ENCODE results near the gene FCHO2. TPM values are rescaled to one million over a fixed set of nuclear protein-coding genes. Genes with fewer than 3 reads are reported as not detected.

FCHO2 gene
- total RNA-seq, 1 experiment from 2014 or later: 5.8 TPM

- Histone ChIP-seq H3K4me1 (ENCODE audit: insufficient read depth, low read length) (no peaks in the 10 kb centered on the region), H3K18ac (ENCODE audit: insufficient read length, low read depth, low read length) (no peak overlapping the region), H2BK120ac (ENCODE audit: low read depth, low read length, poor library complexity, severe bottlenecking) (no peak overlapping the region), H2BK12ac (ENCODE audit: insufficient read length, low read depth, low read length) (no peak overlapping the region), H2BK20ac (ENCODE audit: low read depth, low read length, poor library complexity, severe bottlenecking) (no peak overlapping the region), H4K8ac (replicated peaks; ENCODE audit: insufficient read length, low read depth, low read length) (no peak overlapping the region), H3T11ph (ENCODE audit: low read length) (no peak overlapping the region), H2AFZ (ENCODE audit: low read length) (no peak overlapping the region), H3K27me3 (ENCODE audit: insufficient read depth, low read length) (no peaks in the 10 kb centered on the region), H3K27ac (ENCODE audit: insufficient read length, low read depth, low read length) (no peak overlapping the region), H2BK5ac (ENCODE audit: insufficient read length, low read length) (no peak overlapping the region), H3K23me2 (ENCODE audit: insufficient read length, low read depth, low read length, poor library complexity, severe bottlenecking) (no peaks in the 10 kb centered on the region), H4K91ac (ENCODE audit: insufficient read length, low read depth, low read length) (no peak overlapping the region), H4K5ac (ENCODE audit: insufficient read length, low read depth, low read length) (no peak overlapping the region), H3K56ac (ENCODE audit: insufficient read length, low read depth, low read length) (no peak overlapping the region), H3K4ac (ENCODE audit: low read depth, low read length) (no peak overlapping the region), H3K9ac (ENCODE audit: extremely low read depth, insufficient read length, low read length) (no peak overlapping the region), H4K20me1 (ENCODE audit: control insufficient read depth, insufficient read depth, insufficient read length) (no peaks in the 10 kb centered on the region), H3K23ac (ENCODE audit: insufficient read length, low read depth, low read length) (no peak overlapping the region), H3K79me1 (ENCODE audit: insufficient read depth, low read depth, low read length, poor library complexity, severe bottlenecking) (no peaks in the 10 kb centered on the region), H3K4me2 (ENCODE audit: insufficient read depth, insufficient read length, low read length) (no peak overlapping the region), H3K79me2 (ENCODE audit: insufficient read depth, low read length) (no peaks in the 10 kb centered on the region), H3K9me3 (ENCODE audit: control insufficient read depth, low read depth, low read length) (no peaks in the 10 kb centered on the region), H2BK15ac (ENCODE audit: low read depth, low read length) (no peak overlapping the region), H2AK5ac (ENCODE audit: insufficient read length, low read length) (no peak overlapping the region), H3K14ac (ENCODE audit: insufficient read depth, low read length) (no peak overlapping the region)
- DNase-seq: no peak
- H3K4me3 Mint-ChIP-seq: no peak overlapping the region
- no peaks in the 10 kb centered on the region for H3K27me3 Mint-ChIP-seq (ENCODE audit: low read depth)
- H3K9me3 Mint-ChIP-seq: no peaks in the 10 kb centered on the region
- no peak overlapping the region for H3K27ac Mint-ChIP-seq
- no CpG with 5 or more reads among the region's 4 CpGs for WGBS (ENCODE audit: extremely low coverage, insufficient read length, low lambda C conversion rate)
- no peaks in the 10 kb centered on the region for H3K4me1 Mint-ChIP-seq
- TF ChIP-seq CTCF (conservative IDR thresholded peaks at IDR 0.05): no peak
- no peaks in the 10 kb centered on the region for H3K36me3 Mint-ChIP-seq (ENCODE audit: insufficient read depth in 1 of 3, low read depth in 3 of 3)
Observed at GRCh38 chr5:73088026-73088425, 132.2 kb downstream of the FCHO2 start.
